NCI-H1930 (cell line): ENCODE data around the gene PKN1.
"Not testable (repeated sequence)": the region's sequence is repeated elsewhere in the genome, so short reads cannot be mapped to it uniquely, and the experiment has no call there.

Source experiments
- DNase-seq, 2 experiments: peaks; one replicate each; lab custom pipeline; 2025; lab: John Stamatoyannopoulos, UW

Gene PKN1

GRCh38 chr19:14430712-14431111 is 2.4 kb upstream of the PKN1 start:
- DNase-seq: no peak

DNA sequence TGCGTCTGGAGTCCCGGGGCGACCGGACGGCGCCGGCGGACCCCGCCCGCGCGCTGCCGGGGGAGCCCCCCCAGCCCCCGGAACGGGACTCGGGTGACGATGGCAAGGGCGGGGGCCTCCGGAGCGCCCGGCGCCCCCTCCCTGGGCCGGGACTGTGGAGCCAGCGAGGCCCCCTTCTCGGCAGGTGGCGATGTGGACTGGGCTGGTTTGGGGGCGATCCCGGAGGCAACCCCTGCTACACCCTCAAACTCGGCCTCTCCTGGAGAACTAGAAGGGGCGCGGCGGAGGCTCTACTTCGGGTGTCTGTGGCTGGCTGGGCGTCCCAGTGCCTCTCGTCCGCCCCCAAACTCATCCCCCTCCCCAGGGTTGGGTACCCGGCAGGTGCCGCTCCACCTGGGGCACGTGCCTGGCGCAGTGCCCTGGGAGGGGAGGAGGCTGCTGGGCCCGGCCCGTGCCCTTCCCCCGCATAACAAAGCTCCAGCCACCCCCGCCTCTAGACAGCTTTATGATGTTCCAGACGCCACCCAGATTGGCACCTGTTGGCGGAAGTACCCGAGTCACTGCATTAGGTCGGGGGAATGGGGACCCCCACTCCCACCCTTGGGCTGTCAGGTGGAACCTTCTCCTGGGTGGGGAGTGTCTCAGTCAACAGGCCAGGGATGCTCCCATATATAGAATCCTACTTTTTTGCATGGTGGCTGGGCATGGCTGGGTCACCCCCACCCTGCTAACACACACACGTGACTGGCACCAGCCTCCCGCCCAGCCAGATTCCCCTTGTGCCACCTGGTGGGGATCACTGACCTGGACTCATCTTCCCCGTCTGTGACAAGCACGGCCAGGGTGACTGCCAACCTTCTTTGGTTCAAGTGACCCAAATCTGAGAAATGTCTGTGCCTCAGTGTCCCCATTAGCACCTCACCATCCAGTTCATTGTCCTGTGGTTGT is 722 bp downstream of the PKN1 start:
- DNase-seq: peak in 1 of 2 experiments; percentile 4

DNA sequence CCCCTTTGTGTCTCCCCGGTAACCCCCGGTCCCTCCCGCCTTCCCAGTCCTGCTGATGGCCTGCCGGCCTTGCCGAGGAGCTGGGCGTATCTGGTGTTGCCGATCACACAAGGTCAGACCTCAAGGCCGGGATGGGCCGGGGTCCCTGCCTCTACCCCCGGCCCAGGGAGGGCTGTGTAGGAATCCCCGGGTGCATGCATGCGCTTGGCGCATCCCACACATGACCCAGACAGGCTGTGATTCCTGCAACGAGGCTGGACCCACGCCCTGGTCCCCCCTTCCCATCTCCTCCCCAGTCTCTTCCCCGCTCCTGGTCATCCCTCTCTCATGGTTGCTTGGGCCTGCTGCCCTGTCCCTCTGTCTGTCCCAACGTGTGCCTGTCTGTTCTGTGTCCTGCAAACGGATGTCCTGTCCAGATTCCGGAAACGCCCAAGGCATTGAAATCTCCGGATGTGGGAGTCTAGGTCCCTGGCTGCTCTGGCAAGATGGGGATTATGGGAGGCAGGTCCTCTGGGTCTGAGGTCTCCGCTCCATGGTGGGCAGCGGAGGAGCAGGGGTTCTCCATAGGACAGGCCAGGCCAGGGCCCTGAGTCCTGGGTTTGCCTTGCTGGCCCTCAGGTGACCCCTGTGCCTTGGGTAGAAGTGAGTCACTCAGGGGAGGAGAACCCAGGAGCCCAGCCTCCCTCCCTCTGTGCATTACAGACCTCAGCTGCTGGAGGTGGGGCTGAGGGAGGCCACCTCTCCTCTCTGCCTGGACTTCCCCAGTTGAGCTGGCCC is 1.6 kb downstream of the PKN1 start:
- no peak for DNase-seq

DNA sequence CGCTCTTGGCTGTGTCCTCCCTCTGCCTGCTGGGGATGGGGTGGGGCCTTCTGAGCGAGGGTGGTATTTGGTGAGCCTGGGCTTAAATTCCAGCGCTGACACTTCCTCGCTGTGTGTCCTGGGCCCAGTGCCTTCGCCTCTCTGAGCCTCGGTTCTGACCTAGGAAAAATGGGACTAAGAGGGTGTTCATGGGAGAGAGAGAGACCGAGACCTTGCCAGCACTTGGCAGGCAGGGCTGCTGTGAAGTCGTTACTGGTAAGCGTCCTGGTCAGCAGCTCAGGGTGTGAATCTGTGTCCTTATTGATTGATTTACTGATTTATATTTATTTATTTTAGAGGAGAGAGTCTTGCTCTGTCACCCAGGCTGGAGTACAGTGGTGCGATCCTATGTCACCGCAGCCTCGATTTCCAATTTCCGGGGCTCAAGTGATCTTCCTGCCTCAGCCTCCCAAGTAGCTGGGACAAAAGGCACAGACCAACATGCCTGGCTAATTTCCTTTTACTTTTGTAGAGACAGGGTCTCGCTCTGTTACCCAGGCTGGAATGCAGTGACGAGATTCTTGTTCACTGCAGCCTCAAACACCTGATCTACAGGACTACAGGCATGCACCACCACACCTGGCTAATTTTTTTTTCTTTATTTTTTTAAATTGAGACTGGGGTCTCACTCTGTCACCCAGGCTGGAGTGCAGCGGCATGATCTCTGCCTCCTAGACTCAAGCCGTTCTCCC is 2.4 kb downstream of the PKN1 start:
- no peak for DNase-seq

DNA sequence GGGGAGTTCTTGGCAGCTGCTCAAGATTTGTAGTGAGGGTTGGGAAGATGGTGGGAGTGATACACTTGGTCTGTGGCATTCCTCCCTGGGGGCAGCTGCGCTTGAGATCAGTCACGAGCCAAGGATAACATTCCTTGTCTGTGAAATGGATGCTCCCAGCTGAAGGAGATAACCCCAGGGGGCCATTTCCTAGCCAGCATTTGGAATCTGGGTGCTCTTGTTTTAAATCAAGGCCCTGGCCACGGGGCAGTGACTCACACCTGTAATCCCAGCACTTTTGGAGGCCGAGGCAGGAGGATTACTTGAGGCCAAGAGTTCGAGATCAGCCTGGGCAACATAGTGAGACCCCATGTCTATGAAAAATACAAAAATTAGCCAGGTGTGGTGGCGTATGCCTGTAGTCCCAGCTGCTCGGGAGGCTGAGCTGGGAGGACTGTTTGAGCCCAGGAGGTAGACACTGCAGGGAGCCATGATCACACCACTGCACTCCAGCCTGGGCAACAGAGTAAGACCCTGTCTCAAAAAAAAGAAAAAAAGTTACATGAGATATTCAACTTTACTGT is 4.6 kb downstream of the PKN1 start:
- no peak for DNase-seq

DNA sequence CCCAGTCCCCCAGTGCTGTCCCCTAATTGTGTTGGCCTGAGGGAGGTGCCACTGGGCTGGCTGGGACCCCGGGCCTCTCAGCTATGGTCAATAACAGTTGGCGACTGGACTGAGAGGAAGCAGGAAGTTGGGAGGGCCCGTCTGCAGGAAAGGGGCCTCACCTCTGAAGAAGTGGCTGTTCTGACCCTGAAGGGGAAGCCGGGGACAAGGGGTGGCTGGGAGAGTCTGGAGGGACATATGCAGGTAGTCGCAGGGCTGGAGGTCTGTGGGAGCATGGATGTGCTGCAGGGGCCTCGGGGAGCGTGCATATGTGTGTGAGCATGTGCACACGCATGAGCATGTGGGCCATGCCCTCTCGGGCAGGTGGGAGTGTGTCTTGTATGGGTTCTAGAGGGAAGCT is 5.9 kb downstream of the PKN1 start:
- no peak for DNase-seq

DNA sequence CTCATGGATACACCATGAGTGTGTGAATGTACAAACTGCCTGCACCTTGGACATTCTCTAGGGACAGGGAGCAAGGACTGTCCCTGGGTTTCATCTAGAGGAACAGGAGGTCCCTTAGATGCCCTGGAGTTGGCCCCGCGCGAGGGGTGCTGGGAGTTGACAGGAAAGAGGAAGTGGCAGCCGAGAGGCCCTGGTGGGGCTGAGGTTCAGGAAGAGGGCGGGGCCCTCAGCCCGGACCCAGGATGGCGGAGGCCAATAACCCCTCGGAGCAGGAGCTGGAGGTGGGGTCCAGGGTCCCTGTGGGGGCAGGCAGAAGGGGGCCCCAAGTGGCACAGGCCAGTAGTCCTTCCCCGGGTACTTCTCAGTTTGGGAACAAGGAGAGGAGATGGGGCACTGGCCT is 6.9 kb downstream of the PKN1 start:
- no peak for DNase-seq

DNA sequence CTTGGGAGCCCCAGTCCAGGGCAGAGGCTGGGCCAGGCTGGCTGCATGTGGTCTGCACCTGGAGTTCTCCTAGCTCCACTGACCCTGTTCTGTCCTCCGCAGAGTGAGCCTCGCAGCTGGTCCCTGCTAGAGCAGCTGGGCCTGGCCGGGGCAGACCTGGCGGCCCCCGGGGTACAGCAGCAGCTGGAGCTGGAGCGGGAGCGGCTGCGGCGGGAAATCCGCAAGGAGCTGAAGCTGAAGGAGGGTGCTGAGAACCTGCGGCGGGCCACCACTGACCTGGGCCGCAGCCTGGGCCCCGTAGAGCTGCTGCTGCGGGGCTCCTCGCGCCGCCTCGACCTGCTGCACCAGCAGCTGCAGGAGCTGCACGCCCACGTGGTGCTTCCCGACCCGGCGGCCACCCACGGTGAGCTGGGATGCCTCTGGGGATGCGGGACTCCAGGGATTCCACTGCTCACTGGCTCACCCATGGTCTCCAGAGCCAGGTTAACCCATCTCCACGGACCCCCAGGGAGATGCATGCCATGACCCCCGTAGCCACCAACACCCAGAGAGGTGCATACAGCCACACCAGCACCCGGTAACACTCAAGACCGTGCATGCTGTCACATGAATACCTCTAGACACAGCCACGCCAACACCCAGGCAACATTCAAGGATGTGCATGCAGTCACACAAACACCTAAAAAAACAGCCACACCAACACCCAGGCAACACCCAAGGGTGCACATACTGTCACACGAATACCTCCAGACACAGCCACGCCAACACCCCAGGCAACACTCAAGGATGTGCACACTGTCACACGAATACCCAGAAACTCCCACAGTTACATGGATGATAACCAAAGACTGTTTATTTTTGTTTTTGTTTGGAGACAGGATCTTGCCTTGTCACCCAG is 8.2 kb downstream of the PKN1 start:
- no peak for DNase-seq

- no peak for DNase-seq
These were observed 10.0 kb downstream of the PKN1 start for GRCh38 chr19:14442891-14443631.

GRCh38 chr19:14443632-14444216 is 10.6 kb downstream of the PKN1 start:
- no peak for DNase-seq

DNA sequence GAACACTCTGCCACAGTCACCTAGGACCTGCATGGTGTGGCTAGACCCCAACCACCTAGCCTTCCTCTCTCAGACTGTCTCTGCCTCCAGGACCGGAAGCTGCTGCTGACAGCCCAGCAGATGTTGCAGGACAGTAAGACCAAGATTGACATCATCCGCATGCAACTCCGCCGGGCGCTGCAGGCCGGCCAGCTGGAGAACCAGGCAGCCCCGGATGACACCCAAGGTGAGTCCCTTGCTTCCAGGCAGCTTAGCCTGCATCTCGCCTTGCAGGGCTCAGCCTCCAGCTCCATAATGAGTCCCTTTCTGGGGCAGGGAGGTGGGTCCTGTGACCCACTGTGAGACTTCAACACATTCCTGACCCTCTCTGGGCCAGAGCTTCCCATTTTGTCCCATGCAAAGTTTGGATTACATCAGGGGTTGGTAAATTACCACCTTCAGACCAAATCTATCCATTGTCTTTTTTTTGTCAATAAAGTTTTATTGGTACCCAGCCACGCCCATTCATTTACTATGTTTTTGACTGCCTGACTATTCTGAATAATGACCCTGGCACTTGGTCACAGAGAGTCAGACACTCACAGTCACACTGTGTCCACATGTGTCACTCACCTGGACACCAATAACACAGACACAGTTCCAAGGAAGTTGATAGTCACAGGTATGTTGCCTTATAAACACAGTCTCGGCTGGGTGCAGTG is 13.4 kb downstream of the PKN1 start:
- no peak for DNase-seq

DNA sequence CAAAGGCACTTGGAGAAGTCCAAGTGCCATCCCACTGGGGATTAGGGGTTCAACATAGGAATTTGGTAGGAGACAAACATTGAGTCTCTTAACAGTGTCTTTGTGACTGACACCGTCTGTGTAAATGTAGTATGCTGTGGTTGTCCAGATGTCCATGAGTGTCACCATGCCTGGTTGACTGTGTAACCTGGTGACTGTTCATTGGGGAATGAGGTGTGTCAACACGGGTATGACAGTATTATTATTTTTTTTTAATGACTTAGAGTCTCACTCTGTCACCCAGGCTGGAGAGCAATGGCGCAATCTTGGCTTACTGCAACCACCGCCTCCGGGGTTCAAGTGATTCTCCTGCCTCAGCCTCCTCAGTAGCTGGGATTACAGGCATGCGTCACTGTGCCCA is 16.2 kb downstream of the PKN1 start:
- DNase-seq: no peak

DNA sequence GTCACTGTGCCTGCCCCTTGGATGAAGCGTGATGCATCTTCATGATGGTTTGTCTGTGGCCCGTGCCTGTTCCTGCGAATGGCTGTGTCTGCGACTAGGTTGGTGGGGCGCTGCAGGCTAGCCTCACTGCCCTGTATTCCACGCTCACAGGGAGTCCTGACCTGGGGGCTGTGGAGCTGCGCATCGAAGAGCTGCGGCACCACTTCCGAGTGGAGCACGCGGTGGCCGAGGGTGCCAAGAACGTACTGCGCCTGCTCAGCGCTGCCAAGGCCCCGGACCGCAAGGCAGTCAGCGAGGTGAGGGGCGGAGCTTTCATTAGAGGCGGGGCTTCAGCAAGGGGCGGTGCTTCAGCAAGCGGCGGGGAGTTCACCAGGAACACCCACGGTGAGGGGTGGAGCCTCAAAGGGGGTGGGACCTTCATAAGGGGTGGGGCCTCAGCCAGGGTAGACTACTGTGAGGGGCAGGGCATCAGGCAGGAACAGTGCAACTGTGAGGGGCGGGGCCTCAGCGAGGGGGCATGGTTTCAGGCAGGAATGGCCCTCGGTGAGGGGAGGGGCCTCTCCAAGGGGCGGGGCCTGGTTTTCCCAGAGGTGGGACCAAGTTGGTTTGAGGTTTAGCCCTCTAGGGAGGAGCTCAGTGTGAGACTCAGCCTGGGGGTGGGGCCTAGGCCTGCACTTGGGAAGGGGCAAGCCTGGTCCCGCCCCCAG is 17.2 kb downstream of the PKN1 start:
- peak in 1 of 2 experiments; percentile 13 for DNase-seq

DNA sequence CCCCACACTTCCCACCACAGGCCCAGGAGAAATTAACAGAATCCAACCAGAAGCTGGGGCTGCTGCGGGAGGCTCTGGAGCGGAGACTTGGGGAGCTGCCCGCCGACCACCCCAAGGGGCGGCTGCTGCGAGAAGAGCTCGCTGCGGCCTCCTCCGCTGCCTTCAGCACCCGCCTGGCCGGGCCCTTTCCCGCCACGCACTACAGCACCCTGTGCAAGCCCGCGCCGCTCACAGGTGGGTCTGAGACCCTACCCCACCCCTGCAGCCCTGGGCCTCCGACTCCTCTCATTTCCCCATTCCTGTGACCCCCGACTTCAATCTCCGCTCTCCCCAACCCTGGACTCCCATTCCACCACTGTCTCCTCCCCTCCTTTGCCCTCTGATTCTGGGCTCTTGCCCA is 17.8 kb downstream of the PKN1 start:
- DNase-seq: no peak

DNA sequence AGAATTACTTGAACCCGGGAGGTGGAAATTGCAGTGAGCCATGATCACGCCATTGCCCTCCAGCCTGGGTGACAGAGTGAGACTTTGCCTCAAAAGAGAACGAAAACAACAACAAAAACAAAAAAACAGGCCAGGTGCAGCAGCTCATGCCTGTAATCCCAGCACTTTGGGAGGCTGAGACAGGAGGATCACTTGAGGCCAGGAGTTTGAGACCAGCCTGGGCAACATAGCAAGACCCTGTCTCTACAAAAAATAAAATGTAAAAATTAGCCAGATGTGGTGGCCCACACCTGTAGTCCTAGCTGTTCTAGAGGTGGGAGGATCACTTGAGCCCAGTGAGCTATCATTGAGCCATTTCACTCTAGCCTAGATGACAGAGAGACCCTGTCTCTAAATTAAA is 19.2 kb downstream of the PKN1 start:
- DNase-seq: not testable (repeated sequence)

DNA sequence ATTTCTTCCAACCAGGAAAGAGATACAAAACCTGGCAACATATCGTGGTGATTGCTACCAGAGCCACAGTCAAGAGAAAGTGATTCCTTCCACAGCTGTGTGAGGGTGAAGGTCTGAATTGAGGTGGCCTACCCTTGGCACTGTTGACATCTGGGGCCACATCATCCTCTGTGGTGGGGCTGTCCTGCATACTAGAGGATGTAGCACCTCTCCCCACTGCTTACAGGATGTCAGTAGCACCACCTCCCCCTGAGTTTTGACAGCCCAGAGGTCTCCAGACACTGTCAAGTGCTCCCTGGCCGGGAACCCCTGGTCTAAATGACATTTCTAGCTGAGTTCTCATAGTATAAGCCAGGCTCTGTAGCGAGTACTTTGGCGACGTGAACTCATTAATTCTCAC is 26.6 kb downstream of the PKN1 start:
- no peak for DNase-seq

DNA sequence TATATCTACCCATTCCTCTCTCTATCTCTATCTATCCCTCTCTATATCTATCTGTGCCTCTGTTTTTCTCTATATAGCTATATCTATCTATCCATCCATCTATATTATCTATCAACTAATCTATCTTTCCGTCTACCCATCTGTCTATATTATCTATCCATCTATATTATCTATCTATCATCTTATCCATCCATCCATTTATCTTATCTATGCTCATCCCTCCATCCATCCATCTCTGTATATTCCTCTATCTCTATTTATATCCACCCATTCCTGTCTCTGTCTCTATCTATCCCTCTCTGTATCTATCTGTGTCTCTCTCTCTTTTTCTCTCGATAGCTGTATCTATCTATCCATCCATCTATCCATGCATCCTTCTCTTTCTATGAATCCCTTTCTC is 27.8 kb downstream of the PKN1 start:
- no peak for DNase-seq

DNA sequence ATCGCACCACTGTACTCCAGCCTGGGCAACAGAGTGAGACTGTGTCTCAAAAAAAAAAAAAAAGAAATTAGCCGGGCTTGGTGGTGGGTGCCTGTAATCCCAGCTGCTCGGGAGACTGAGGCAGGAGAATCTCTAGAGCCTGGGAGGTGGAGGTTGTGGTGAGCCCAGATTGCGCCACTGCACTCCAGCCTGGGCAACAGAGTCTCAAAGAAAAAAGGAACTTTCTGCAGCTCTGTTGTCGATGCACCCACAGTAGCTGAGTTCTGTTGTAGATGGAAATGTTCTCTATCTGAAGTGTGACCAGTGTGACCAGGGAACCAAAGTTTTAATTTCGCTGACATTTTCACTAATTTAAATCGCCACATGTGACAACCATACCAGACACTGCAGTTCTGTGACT is 29.3 kb downstream of the PKN1 start:
- not testable (repeated sequence) for DNase-seq

GRCh38 chr19:14463747-14464146 is 30.6 kb downstream of the PKN1 start:
- no peak for DNase-seq
